Measurements from ENCODE around the gene SLC13A1.

DNA sequence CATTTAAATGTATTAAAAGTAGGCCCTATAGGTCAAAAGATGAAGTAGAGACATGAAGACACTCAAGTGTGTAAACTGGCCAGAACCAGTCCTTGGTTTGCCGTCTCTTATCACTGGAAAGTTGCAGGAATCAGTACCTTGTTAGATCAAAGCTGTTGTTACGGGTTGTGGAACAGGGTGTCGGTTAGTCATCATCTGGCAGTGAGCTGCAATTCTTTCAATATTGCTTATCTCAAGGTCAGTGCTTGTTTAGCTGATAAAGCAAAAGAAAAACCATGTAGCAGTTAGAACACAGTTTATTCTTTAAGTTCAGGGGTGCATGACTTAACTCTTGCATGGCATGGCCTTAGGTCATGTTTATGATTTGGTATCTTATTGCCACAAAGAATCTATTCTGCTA is 10.0 kb upstream of the SLC13A1 start:
- TF ChIP-seq, protein P1, sequence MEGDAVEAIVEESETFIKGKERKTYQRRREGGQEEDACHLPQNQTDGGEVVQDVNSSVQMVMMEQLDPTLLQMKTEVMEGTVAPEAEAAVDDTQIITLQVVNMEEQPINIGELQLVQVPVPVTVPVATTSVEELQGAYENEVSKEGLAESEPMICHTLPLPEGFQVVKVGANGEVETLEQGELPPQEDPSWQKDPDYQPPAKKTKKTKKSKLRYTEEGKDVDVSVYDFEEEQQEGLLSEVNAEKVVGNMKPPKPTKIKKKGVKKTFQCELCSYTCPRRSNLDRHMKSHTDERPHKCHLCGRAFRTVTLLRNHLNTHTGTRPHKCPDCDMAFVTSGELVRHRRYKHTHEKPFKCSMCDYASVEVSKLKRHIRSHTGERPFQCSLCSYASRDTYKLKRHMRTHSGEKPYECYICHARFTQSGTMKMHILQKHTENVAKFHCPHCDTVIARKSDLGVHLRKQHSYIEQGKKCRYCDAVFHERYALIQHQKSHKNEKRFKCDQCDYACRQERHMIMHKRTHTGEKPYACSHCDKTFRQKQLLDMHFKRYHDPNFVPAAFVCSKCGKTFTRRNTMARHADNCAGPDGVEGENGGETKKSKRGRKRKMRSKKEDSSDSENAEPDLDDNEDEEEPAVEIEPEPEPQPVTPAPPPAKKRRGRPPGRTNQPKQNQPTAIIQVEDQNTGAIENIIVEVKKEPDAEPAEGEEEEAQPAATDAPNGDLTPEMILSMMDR (IDR thresholded peaks at IDR 0.05), result no peak
- no peak for TF ChIP-seq ZFX (IDR thresholded peaks at IDR 0.05; ENCODE audit: borderline replicate concordance)
